Glutamatergic neuron (in vitro differentiated cells): ENCODE measurements around the gene SHROOM3. TPM values are rescaled to one million over a fixed set of nuclear protein-coding genes. Genes with fewer than 3 reads are reported as not detected.

Experiments
- DNase-seq: peaks from one replicate; pipeline ENCODE4 v3.0.0; 2022
- H3K27ac Mint-ChIP-seq: one replicate; pipeline ENCODE4 v1.8.0; 2020; ENCODE audit warnings: mild to moderate bottlenecking, mixed read lengths, inconsistent platforms; ENCODE audit not compliant: unreplicated experiment
- H3K27me3 Mint-ChIP-seq: one replicate; pipeline ENCODE4 v1.8.0; 2020; ENCODE audit warnings: mild to moderate bottlenecking, moderate library complexity, mixed read lengths, inconsistent platforms; ENCODE audit not compliant: unreplicated experiment
- H3K36me3 Mint-ChIP-seq: one replicate; pipeline ENCODE4 v1.8.0; 2020; ENCODE audit warnings: mild to moderate bottlenecking, mixed read lengths, inconsistent platforms; ENCODE audit not compliant: unreplicated experiment
- H3K4me1 Mint-ChIP-seq: one replicate; pipeline ENCODE4 v1.8.0; 2020; ENCODE audit warnings: mild to moderate bottlenecking, low read depth, mixed read lengths, inconsistent platforms; ENCODE audit not compliant: unreplicated experiment
- H3K4me3 Mint-ChIP-seq: one replicate; pipeline ENCODE4 v1.8.0; 2020; ENCODE audit warnings: mild to moderate bottlenecking, mixed read lengths, inconsistent platforms; ENCODE audit not compliant: unreplicated experiment
- H3K9me3 Mint-ChIP-seq: one replicate; pipeline ENCODE4 v1.8.0; 2020; ENCODE audit warnings: mild to moderate bottlenecking, moderate library complexity, mixed read lengths, inconsistent platforms; ENCODE audit not compliant: unreplicated experiment
- total RNA-seq: library from RNA; stranded (reverse); fragmentation: NEBNext Ultra II Directional; extraction: Animal tissue kit (Norgen Biotek cat#: 25700); gene quantifications from one replicate; pipeline ENCODE4 v1.2.1, GENCODE V29; 2021; ENCODE audit not compliant: unreplicated experiment
- TF ChIP-seq, protein P1 (sequence below): fragments of 200-600 bp; sonication (generic); IDR thresholded peaks from one replicate; pipeline ENCODE4 v1.5.0; 2021; ENCODE audit not compliant: partially characterized antibody, unreplicated experiment

Gene SHROOM3
- total RNA-seq, 1 donor from 2014 or later, result 1.9 TPM

DNA sequence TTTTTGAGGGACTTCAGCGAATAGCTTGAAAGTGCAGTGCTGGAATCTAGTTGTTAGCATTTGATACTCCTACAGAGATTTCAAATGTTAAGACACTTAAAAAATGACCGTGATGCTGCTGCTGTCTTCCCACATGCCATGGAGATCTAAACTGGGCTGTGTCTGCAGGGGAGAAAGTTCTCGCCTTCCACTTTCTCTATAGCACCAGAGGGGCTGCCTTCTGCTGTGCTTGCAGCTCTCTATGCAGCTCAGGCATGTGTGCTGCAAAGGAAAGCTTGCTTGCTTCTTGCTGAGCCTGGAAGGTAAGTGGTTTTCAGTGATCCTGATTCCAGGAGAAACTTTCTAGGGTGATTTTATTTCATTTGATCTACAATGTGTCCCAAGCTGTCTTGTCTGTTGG lies 325.2 kb downstream of the SHROOM3 start:
- Mint-ChIP-seq H3K27me3 (peaks cover 1% of the 10 kb centered on the region), H3K4me3 (no peak overlapping the region), H3K36me3 (no peaks in the 10 kb centered on the region), H3K9me3 (no peaks in the 10 kb centered on the region), H3K27ac (no peak overlapping the region), H3K4me1 (peaks cover 5% of the 10 kb centered on the region)
- TF ChIP-seq, protein P1, sequence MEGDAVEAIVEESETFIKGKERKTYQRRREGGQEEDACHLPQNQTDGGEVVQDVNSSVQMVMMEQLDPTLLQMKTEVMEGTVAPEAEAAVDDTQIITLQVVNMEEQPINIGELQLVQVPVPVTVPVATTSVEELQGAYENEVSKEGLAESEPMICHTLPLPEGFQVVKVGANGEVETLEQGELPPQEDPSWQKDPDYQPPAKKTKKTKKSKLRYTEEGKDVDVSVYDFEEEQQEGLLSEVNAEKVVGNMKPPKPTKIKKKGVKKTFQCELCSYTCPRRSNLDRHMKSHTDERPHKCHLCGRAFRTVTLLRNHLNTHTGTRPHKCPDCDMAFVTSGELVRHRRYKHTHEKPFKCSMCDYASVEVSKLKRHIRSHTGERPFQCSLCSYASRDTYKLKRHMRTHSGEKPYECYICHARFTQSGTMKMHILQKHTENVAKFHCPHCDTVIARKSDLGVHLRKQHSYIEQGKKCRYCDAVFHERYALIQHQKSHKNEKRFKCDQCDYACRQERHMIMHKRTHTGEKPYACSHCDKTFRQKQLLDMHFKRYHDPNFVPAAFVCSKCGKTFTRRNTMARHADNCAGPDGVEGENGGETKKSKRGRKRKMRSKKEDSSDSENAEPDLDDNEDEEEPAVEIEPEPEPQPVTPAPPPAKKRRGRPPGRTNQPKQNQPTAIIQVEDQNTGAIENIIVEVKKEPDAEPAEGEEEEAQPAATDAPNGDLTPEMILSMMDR, result no peak
- DNase-seq, result no peak

DNA sequence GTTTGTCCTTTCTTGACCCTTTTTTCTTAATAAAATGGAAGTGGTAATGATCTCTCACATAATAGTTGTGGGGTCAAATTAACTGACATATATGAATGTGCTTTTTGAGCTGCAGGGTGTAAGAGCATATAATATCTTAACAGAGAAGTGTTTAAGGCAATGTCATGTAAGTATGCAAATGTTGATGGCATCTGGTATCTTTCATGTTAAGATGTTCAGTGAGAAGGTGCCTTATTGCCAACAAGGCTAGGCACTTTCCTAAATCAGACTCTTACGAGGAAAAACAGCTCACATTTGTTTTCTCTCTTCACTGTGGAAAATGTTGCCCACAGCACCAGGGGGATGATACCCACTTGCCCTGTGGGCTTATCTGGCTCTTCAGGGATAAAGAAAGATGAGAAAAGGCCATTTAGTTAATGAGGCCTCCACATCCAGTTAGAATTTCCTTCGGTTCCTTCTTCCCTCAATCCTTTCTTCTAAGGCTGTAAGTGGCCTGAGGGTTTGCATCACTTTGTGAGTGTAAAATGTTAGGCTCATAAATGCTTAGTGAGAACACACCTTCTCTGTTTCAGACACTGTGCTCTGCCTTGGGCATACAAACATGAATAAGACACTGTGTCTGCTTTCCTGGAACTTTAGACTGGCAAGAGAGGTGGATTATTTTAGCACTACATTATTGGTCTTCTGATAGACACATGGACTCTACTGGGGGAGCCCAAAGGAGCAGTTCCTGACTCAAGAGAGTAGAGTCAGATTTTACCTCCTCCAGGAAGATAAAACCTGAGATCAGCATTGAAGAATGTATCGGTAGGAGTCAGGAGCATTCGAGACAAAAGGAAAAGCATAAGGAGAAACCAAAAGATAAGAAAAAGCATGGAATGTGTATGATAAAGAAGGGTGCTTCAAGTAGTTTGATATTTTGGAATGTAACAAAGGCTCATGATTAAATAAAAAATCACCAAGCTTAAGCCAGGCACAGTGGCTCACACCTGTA lies 327.4 kb downstream of the SHROOM3 start:
- TF ChIP-seq, protein P1, result no peak
- no peak overlapping the region for H3K27ac Mint-ChIP-seq

DNA sequence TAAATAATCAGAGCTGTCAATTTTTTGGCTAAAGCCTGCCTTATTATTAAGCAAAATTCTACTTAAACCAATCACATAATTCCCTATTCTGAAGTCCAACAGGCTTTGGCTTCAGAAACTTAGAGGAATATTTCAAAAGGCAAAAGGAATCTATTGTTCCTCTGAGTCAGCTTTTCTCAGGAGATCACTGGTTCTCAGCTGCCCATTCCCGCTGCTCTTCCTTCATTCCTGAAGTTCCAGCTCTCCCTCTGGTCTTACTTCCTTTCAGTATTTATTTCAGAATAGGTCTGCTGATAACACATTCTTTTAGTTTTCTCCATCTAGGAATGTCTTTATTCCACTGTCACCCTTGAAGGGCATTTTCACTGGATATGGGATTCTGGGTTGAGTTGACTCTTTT lies 329.2 kb downstream of the SHROOM3 start:
- Mint-ChIP-seq H3K4me1 (peaks cover 9% of the 10 kb centered on the region), H3K27me3 (peaks cover 1% of the 10 kb centered on the region), H3K27ac (no peak overlapping the region), H3K4me3 (no peak overlapping the region), H3K9me3 (no peaks in the 10 kb centered on the region), H3K36me3 (no peaks in the 10 kb centered on the region)
- TF ChIP-seq, protein P1, result no peak
- no peak for DNase-seq

More for the DNA sequence above, 327.4 kb downstream of the SHROOM3 start:
- Mint-ChIP-seq H3K4me1 (peaks cover 9% of the 10 kb centered on the region), H3K36me3 (no peaks in the 10 kb centered on the region), H3K9me3 (no peaks in the 10 kb centered on the region), H3K27me3 (peaks cover 1% of the 10 kb centered on the region), H3K4me3 (no peak overlapping the region)
- no peak for DNase-seq

DNA sequence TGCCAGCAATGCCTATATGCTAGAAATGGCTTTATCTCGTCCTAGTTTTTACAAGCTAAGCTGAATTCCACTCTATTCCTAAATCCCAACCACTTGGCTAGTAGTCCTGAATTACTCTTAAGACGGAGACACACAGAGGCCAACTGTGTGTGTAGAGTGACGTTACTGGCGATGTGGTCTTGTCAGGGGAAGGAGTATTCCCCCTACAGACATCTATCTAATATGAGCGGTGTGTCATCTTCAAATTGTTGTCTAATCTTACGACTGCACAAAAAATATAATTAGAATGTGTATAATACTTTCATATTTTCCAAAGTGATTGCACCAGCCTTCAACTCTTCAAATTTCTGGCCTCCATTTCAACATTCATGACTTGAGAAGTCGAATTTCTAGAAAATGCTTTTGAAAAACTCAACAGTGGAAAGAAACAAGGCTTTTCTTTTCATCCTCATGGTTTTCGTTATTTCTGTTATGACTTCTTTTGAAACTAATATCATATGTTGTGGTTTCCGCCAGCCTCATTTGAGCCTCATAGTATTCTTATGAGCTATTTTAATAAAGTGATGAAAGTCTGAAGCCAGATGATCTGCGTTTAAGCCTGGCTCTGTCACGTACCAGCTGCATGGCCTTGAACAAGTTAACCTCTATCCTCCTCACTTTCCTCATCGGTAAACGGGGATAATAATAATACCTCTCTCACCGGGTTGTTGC lies 330.6 kb downstream of the SHROOM3 start:
- Mint-ChIP-seq H3K27me3 (no peaks in the 10 kb centered on the region), H3K36me3 (no peaks in the 10 kb centered on the region), H3K9me3 (no peaks in the 10 kb centered on the region)

More for the DNA sequence above, 330.6 kb downstream of the SHROOM3 start:
- peak overlapping the region; percentile 52 for H3K27ac Mint-ChIP-seq
- H3K4me3 Mint-ChIP-seq, result no peak overlapping the region
- no peak for DNase-seq
- peaks cover 9% of the 10 kb centered on the region for H3K4me1 Mint-ChIP-seq
- TF ChIP-seq, protein P1, result no peak
